HL-60 (cell line): ENCODE measurements around the gene ASB10.

ENCODE experiments used
- DNase-seq, 2 experiments: peaks; one replicate each; pipeline ENCODE4 v3.0.0-alpha.2; 2010 to 2020; ENCODE audit warnings: low read depth in 1 of 2, low spot score in 1 of 2
- H3K27ac ChIP-seq: fragments of 250-450 bp; sonication (Bioruptor Pico); replicated peaks from 2 replicates; pipeline ENCODE4 v1.5.1; 2020; ENCODE audit warnings: mild to moderate bottlenecking, moderate library complexity
- H3K27me3 ChIP-seq: fragments of 250-450 bp; sonication (Bioruptor Pico); 2 replicates; pipeline ENCODE4 v1.5.1; 2021; ENCODE audit warnings: mild to moderate bottlenecking, moderate library complexity; ENCODE audit not compliant: insufficient read depth, poor library complexity, severe bottlenecking
- H3K4me3 ChIP-seq: replicated peaks from 2 replicates; pipeline ENCODE4 v1.5.1; 2011; ENCODE audit warnings: mild to moderate bottlenecking, control low read depth, low read length; ENCODE audit not compliant: insufficient read depth
- CTCF ChIP-seq: IDR thresholded peaks from one replicate; pipeline ENCODE4 v1.5.1; 2011; ENCODE audit warnings: low read length, control low read depth, inconsistent platforms; ENCODE audit not compliant: insufficient read depth
- GABPA ChIP-seq: IDR thresholded peaks from 2 replicates; pipeline ENCODE4 v1.6.1; 2012; ENCODE audit warnings: low read depth
- POLR2AphosphoS5 ChIP-seq: IDR thresholded peaks from 2 replicates; pipeline ENCODE4 v1.6.1; 2012; ENCODE audit warnings: low read depth
- REST ChIP-seq: IDR thresholded peaks from 2 replicates; pipeline ENCODE4 v1.6.1; 2012; ENCODE audit warnings: low read depth; ENCODE audit not compliant: insufficient replicate concordance
- SPI1 ChIP-seq: IDR thresholded peaks from 2 replicates; pipeline ENCODE4 v1.6.1; 2012; ENCODE audit warnings: low read depth, mild to moderate bottlenecking, borderline replicate concordance

ASB10 gene

GRCh38 chr7:151138153-151138851 lies 48.7 kb downstream of the ASB10 start:
- H3K4me3 ChIP-seq, result no peak overlapping the region
- DNase-seq, result no peak
- H3K27ac ChIP-seq, result no peak overlapping the region
- no peaks in the 10 kb centered on the region for H3K27me3 ChIP-seq
- TF ChIP-seq CTCF, result no peak
- no peak for TF ChIP-seq GABPA
- TF ChIP-seq REST, result no peak
- no peak for TF ChIP-seq SPI1
- TF ChIP-seq POLR2AphosphoS5, result no peak

GRCh38 chr7:151137791-151138152 lies 49.3 kb downstream of the ASB10 start:
- H3K27me3 ChIP-seq, result no peaks in the 10 kb centered on the region
- no peak overlapping the region for H3K27ac ChIP-seq
- DNase-seq, result no peak
- no peak overlapping the region for H3K4me3 ChIP-seq
- no peak for TF ChIP-seq POLR2AphosphoS5
- TF ChIP-seq GABPA, result no peak
- TF ChIP-seq SPI1, result no peak
- TF ChIP-seq CTCF, result no peak

GRCh38 chr7:151137076-151137675 lies 49.9 kb downstream of the ASB10 start:
- TF ChIP-seq SPI1, result no peak
- TF ChIP-seq CTCF, result no peak
- no peak for TF ChIP-seq POLR2AphosphoS5
- TF ChIP-seq GABPA, result no peak
- no peak for TF ChIP-seq REST
- H3K27me3 ChIP-seq, result no peaks in the 10 kb centered on the region
- no peak for DNase-seq
- H3K27ac ChIP-seq, result no peak overlapping the region
- no peak overlapping the region for H3K4me3 ChIP-seq
